Muscle layer of colon (tissue), 2 donors: ENCODE results near the gene ARNT2.

ENCODE experiments used
- H3K27ac ChIP-seq: one replicate; pipeline ENCODE4 v1.7.0; 2013; ENCODE audit warnings: low read depth, mild to moderate bottlenecking, low read length, moderate library complexity
- H3K27me3 ChIP-seq, 2 donors: one replicate each; pipeline ENCODE4 v1.7.0; 2013; ENCODE audit warnings: low read length in 2 of 2, mild to moderate bottlenecking in 2 of 2; ENCODE audit not compliant: insufficient read depth in 2 of 2, control insufficient read depth in 1 of 2
- H3K36me3 ChIP-seq: one replicate; pipeline ENCODE4 v1.7.0; 2013; ENCODE audit warnings: mild to moderate bottlenecking, low read length; ENCODE audit not compliant: insufficient read depth
- H3K4me1 ChIP-seq: one replicate; pipeline ENCODE4 v1.7.0; 2013; ENCODE audit warnings: mild to moderate bottlenecking, low read length; ENCODE audit not compliant: insufficient read depth
- H3K4me3 ChIP-seq, 2 donors: one replicate each; pipeline ENCODE4 v1.7.0; 2013; ENCODE audit warnings: low read length in 2 of 2, low read depth in 1 of 2, mild to moderate bottlenecking in 1 of 2, moderate library complexity in 1 of 2
- H3K9ac ChIP-seq: one replicate; pipeline ENCODE4 v1.7.0; 2013; ENCODE audit warnings: low read length
- H3K9me3 ChIP-seq: one replicate; pipeline ENCODE4 v1.7.0; 2013; ENCODE audit warnings: mild to moderate bottlenecking, low read length
- donor health status: abdominal sarcoma.
- donor health status: Adenocarcinoma of cecum.

ARNT2 gene

GRCh38 chr15:80584973-80585525 is 180.9 kb downstream of the ARNT2 start:
- Histone ChIP-seq H3K27me3 (no peaks in the 10 kb centered on the region), H3K27ac (no peak overlapping the region), H3K4me1 (no peaks in the 10 kb centered on the region), H3K9ac (no peak overlapping the region), H3K4me3 (no peak overlapping the region), H3K36me3 (no peaks in the 10 kb centered on the region), H3K9me3 (no peaks in the 10 kb centered on the region)

- H3K4me3 ChIP-seq, result no peak overlapping the region
- H3K9me3 ChIP-seq, result no peaks in the 10 kb centered on the region
- H3K36me3 ChIP-seq, result no peaks in the 10 kb centered on the region
- H3K27ac ChIP-seq, result no peak overlapping the region
- no peaks in the 10 kb centered on the region for H3K27me3 ChIP-seq
- no peaks in the 10 kb centered on the region for H3K4me1 ChIP-seq
- H3K9ac ChIP-seq, result no peak overlapping the region
Observed at GRCh38 chr15:80585544-80586018, 181.4 kb downstream of the ARNT2 start.

GRCh38 chr15:80586161-80586560 is 182.0 kb downstream of the ARNT2 start:
- Histone ChIP-seq H3K9me3 (no peaks in the 10 kb centered on the region), H3K9ac (no peak overlapping the region), H3K4me1 (no peaks in the 10 kb centered on the region), H3K36me3 (no peaks in the 10 kb centered on the region), H3K27me3 (no peaks in the 10 kb centered on the region), H3K27ac (no peak overlapping the region), H3K4me3 (no peak overlapping the region)

GRCh38 chr15:80587007-80587406 is 182.8 kb downstream of the ARNT2 start:
- Histone ChIP-seq H3K36me3 (no peaks in the 10 kb centered on the region), H3K9me3 (no peaks in the 10 kb centered on the region), H3K27ac (no peak overlapping the region), H3K4me1 (no peaks in the 10 kb centered on the region), H3K9ac (no peak overlapping the region), H3K27me3 (no peaks in the 10 kb centered on the region), H3K4me3 (no peak overlapping the region)

- Histone ChIP-seq H3K4me1 (no peaks in the 10 kb centered on the region), H3K9me3 (no peaks in the 10 kb centered on the region), H3K9ac (no peak overlapping the region), H3K4me3 (no peak overlapping the region), H3K27ac (no peak overlapping the region), H3K27me3 (no peaks in the 10 kb centered on the region), H3K36me3 (no peaks in the 10 kb centered on the region)
Observed at GRCh38 chr15:80587816-80588456, 183.8 kb downstream of the ARNT2 start.

- H3K36me3 ChIP-seq, result no peaks in the 10 kb centered on the region
- H3K9ac ChIP-seq, result no peak overlapping the region
- H3K27me3 ChIP-seq, result no peaks in the 10 kb centered on the region
- H3K4me3 ChIP-seq, result no peak overlapping the region
- H3K9me3 ChIP-seq, result no peaks in the 10 kb centered on the region
- no peak overlapping the region for H3K27ac ChIP-seq
- H3K4me1 ChIP-seq, result no peaks in the 10 kb centered on the region
Observed at GRCh38 chr15:80588801-80589200, 184.6 kb downstream of the ARNT2 start.

GRCh38 chr15:80590761-80591355 is 186.7 kb downstream of the ARNT2 start:
- Histone ChIP-seq H3K9ac (no peak overlapping the region), H3K4me1 (no peaks in the 10 kb centered on the region), H3K27me3 (no peaks in the 10 kb centered on the region), H3K4me3 (no peak overlapping the region), H3K36me3 (no peaks in the 10 kb centered on the region), H3K27ac (no peak overlapping the region), H3K9me3 (no peaks in the 10 kb centered on the region)

- Histone ChIP-seq H3K4me1 (no peaks in the 10 kb centered on the region), H3K36me3 (no peaks in the 10 kb centered on the region), H3K9ac (no peak overlapping the region), H3K27ac (no peak overlapping the region), H3K4me3 (no peak overlapping the region), H3K9me3 (no peaks in the 10 kb centered on the region), H3K27me3 (no peaks in the 10 kb centered on the region)
Observed at GRCh38 chr15:80591471-80591870, 187.3 kb downstream of the ARNT2 start.

GRCh38 chr15:80591938-80592825 is 188.0 kb downstream of the ARNT2 start:
- Histone ChIP-seq H3K27me3 (no peaks in the 10 kb centered on the region), H3K36me3 (no peaks in the 10 kb centered on the region), H3K27ac (no peak overlapping the region), H3K9ac (no peak overlapping the region), H3K9me3 (no peaks in the 10 kb centered on the region), H3K4me1 (no peaks in the 10 kb centered on the region), H3K4me3 (no peak overlapping the region)

- no peaks in the 10 kb centered on the region for H3K36me3 ChIP-seq
- no peaks in the 10 kb centered on the region for H3K27me3 ChIP-seq
- no peaks in the 10 kb centered on the region for H3K4me1 ChIP-seq
- H3K9me3 ChIP-seq, result no peaks in the 10 kb centered on the region
- H3K27ac ChIP-seq, result no peak overlapping the region
- H3K4me3 ChIP-seq, result no peak overlapping the region
- no peak overlapping the region for H3K9ac ChIP-seq
Observed at GRCh38 chr15:80593486-80594030, 189.4 kb downstream of the ARNT2 start.
